ENCODE data around the gene MIGA1. TPM values are rescaled to one million over a fixed set of nuclear protein-coding genes. Genes with fewer than 3 reads are reported as not detected.

The MIGA1 gene
- polyA plus RNA-seq, 2 of the 4 experiments (the other 2 are of a cell fraction), result 6.5 to 7.4 TPM

DNA sequence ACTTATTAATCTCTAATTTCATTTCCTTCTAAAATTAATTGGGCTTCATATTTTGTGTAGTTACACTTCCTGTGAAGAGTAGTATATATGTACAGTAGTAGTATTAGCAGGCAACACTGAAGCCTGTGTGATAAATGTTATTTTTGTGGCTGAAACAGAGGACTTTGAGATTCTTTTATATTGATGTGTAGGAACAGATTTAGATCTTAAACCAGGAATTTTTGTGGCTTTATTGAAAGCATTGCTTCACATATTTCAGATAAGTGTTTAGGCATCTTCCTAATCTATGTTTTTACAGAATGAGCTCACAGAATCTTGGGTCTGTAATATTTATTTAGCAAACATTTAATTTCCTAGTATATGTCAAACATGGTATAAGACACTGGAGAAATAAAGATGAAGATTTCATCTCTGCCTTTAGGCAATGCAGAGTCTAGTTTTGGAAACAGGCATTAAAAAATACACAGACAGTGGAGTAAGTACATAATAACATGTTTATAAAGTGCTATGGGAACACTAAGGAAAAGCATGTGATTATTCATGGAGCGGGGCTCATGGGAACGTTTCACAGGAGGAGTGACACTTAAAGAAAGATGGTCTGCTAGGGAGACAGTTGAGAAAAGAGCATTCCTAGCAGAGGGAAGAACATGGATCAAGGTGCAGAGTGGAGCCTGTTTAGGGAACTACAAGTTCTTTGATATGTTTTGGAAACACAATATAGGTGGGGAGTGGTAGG lies 52.7 kb downstream of the MIGA1 start:
- CTCF ChIA-PET, result no interaction called here
- peaks cover 42% of the 10 kb centered on the region for H3K4me1 ChIP-seq
- WGBS (ENCODE audit: missing lambda C conversion rate), result 70% methylated on average over 2 of the region's 2 CpGs
- no peaks in the 10 kb centered on the region for H3K9me3 ChIP-seq
- POLR2A ChIA-PET, result no interaction called here
- TF ChIP-seq HOXB13 (CRISPR knock-in tag; IDR thresholded peaks at IDR 0.05; ENCODE audit: low read depth) (no peak), CEBPB (IDR thresholded peaks at IDR 0.05) (no peak)
- H3K4me3 ChIP-seq, result no peak overlapping the region
- H3K27ac ChIP-seq, result peak overlapping the region in 1 of 2 experiments; percentile 29; a peak in 1 of 6 replicates
- no peak for DNase-seq (ENCODE audit: low read depth in 1 of 2, low spot score in 1 of 2)
- no peak for FAIRE-seq
- ATAC-seq, result peak in 1 of 2 experiments; percentile 35; a peak in 1 of 6 replicates
- peak overlapping the region; percentile 57 for H3K4me2 ChIP-seq

DNA sequence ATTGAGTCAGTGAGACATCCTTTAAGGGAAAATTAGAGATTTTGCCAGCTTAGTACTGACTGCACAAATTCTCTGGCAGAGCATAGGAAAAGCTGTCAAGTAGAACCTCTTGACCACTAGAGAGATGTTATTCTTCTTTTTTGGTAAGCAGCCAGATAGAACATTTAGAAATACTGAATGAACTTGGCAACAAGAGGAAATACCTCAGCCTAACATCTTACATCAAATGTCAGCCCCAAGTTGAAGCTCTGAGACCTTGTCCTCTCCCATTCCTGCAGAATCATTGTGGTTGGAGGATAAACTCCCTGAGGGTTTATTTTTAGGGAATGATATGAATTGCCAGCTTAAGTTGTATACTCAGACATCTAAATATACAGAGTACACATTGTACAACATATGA lies 53.5 kb downstream of the MIGA1 start:
- no peak for DNase-seq (ENCODE audit: low read depth in 1 of 2, low spot score in 1 of 2)
- POLR2A ChIA-PET, result no interaction called here
- FAIRE-seq, result no peak
- Histone ChIP-seq H3K4me2 (peak overlapping the region; percentile 57), H3K27ac (peak overlapping the region in 1 of 2 experiments; percentile 26; a peak in 1 of 6 replicates), H3K4me3 (no peak overlapping the region), H3K9me3 (no peaks in the 10 kb centered on the region), H3K4me1 (peaks cover 42% of the 10 kb centered on the region)
- no peak for ATAC-seq
- TF ChIP-seq ZNF302 (CRISPR knock-in tag; IDR thresholded peaks at IDR 0.05) (no peak), CEBPB (IDR thresholded peaks at IDR 0.05) (no peak), EHF (CRISPR knock-in tag; IDR thresholded peaks at IDR 0.05) (no peak), SREBF2 (IDR thresholded peaks at IDR 0.05) (no peak), GATA3 (IDR thresholded peaks at IDR 0.05; ENCODE audit: borderline replicate concordance) (no peak)
- TF ChIP-seq, protein P1, sequence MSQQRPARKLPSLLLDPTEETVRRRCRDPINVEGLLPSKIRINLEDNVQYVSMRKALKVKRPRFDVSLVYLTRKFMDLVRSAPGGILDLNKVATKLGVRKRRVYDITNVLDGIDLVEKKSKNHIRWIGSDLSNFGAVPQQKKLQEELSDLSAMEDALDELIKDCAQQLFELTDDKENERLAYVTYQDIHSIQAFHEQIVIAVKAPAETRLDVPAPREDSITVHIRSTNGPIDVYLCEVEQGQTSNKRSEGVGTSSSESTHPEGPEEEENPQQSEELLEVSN (IDR thresholded peaks at IDR 0.05; ENCODE audit: borderline replicate concordance, low read depth), result no peak
- TF ChIP-seq, protein P2, sequence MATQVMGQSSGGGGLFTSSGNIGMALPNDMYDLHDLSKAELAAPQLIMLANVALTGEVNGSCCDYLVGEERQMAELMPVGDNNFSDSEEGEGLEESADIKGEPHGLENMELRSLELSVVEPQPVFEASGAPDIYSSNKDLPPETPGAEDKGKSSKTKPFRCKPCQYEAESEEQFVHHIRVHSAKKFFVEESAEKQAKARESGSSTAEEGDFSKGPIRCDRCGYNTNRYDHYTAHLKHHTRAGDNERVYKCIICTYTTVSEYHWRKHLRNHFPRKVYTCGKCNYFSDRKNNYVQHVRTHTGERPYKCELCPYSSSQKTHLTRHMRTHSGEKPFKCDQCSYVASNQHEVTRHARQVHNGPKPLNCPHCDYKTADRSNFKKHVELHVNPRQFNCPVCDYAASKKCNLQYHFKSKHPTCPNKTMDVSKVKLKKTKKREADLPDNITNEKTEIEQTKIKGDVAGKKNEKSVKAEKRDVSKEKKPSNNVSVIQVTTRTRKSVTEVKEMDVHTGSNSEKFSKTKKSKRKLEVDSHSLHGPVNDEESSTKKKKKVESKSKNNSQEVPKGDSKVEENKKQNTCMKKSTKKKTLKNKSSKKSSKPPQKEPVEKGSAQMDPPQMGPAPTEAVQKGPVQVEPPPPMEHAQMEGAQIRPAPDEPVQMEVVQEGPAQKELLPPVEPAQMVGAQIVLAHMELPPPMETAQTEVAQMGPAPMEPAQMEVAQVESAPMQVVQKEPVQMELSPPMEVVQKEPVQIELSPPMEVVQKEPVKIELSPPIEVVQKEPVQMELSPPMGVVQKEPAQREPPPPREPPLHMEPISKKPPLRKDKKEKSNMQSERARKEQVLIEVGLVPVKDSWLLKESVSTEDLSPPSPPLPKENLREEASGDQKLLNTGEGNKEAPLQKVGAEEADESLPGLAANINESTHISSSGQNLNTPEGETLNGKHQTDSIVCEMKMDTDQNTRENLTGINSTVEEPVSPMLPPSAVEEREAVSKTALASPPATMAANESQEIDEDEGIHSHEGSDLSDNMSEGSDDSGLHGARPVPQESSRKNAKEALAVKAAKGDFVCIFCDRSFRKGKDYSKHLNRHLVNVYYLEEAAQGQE (IDR thresholded peaks at IDR 0.05), result no peak
- CTCF ChIA-PET, result no interaction called here

DNA sequence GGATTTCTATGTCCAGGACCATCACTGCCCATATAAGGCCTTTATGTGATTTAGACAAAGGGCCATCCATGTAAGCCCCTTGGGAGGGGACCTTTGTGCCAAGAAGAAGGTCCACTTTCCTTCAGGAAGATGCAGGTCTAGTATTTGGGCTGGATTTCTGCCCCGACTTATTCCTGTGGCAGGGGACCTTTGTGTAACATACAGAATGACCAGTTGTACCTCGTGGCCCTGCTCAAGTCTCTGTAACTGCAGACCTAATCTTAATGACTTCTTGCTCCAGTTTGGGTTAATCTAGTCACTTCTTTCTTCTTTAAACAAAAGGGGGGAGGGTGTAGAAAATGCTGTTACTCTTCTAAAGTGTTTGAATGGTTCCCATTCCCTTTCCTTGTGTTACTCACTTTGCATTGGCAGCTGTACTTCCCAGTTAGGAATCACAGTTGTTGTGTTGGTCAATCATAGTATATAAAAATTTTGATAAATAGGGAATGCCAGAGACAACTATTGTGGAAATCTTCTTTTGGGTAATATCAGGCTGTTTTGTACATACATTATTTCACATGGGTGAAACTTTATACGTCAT lies 54.2 kb downstream of the MIGA1 start:
- peak overlapping the region; percentile 13 to 56; a peak in 2 of 6 replicates for H3K27ac ChIP-seq
- WGBS (ENCODE audit: missing lambda C conversion rate), result 87% methylated on average over 3 of the region's 3 CpGs

More for the DNA sequence above, 54.2 kb downstream of the MIGA1 start:
- Histone ChIP-seq H3K4me2 (peak overlapping the region; percentile 57; the same call in 1 of the 3 replicates), H3K4me1 (peaks cover 42% of the 10 kb centered on the region), H3K4me3 (no peak overlapping the region), H3K9me3 (no peaks in the 10 kb centered on the region)
- no peak for TF ChIP-seq CHD4 (IDR thresholded peaks at IDR 0.05; ENCODE audit: borderline replicate concordance)
- no peak for TF ChIP-seq GATA3 (IDR thresholded peaks at IDR 0.05; ENCODE audit: borderline replicate concordance)
- no peak for TF ChIP-seq ESRRA (IDR thresholded peaks at IDR 0.05; ENCODE audit: borderline replicate concordance, low read length)
- no peak for TF ChIP-seq KDM1A (IDR thresholded peaks at IDR 0.05; ENCODE audit: low read depth)
- no peak for TF ChIP-seq HOXB13 (CRISPR knock-in tag; IDR thresholded peaks at IDR 0.05; ENCODE audit: low read depth)
- TF ChIP-seq PHF8 (IDR thresholded peaks at IDR 0.05; ENCODE audit: borderline replicate concordance, low read depth), result no peak
- no peak for TF ChIP-seq ZSCAN20 (CRISPR knock-in tag; IDR thresholded peaks at IDR 0.05)
- no peak for TF ChIP-seq JUNB (IDR thresholded peaks at IDR 0.05)
- TF ChIP-seq, protein P3, sequence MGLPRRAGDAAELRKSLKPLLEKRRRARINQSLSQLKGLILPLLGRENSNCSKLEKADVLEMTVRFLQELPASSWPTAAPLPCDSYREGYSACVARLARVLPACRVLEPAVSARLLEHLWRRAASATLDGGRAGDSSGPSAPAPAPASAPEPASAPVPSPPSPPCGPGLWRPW (IDR thresholded peaks at IDR 0.05), result no peak
- TF ChIP-seq FOXS1 (CRISPR knock-in tag; IDR thresholded peaks at IDR 0.05), result no peak
- no peak for TF ChIP-seq MAZ (IDR thresholded peaks at IDR 0.05; ENCODE audit: borderline replicate concordance, low read depth, low read length)
- no peak for TF ChIP-seq SREBF2 (IDR thresholded peaks at IDR 0.05)
- TF ChIP-seq, protein P1 (IDR thresholded peaks at IDR 0.05; ENCODE audit: borderline replicate concordance, low read depth), result no peak
- TF ChIP-seq EP300 (IDR thresholded peaks at IDR 0.05), result no peak
- TF ChIP-seq, protein P2 (IDR thresholded peaks at IDR 0.05), result no peak
- TF ChIP-seq HOXA7 (CRISPR knock-in tag; IDR thresholded peaks at IDR 0.05), result no peak
- TF ChIP-seq, protein P4, sequence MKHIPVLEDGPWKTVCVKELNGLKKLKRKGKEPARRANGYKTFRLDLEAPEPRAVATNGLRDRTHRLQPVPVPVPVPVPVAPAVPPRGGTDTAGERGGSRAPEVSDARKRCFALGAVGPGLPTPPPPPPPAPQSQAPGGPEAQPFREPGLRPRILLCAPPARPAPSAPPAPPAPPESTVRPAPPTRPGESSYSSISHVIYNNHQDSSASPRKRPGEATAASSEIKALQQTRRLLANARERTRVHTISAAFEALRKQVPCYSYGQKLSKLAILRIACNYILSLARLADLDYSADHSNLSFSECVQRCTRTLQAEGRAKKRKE (CRISPR knock-in tag; IDR thresholded peaks at IDR 0.05; ENCODE audit: low read depth), result no peak
- FAIRE-seq (no peak), ATAC-seq (no peak), DNase-seq (ENCODE audit: low read depth in 1 of 2, low spot score in 1 of 2) (no peak)
- POLR2A ChIA-PET, result no interaction called here
- CTCF ChIA-PET, result no interaction called here
